B cell (primary cell): Measurements from ENCODE around the gene PACRG. TPM values are rescaled to one million over a fixed set of nuclear protein-coding genes. Genes with fewer than 3 reads are reported as not detected.

Experiments used
- ATAC-seq: fragments of 200-7000 bp; cut with Tn5 transposase; one replicate; pipeline ENCODE4 v1.10.0; 2021; ENCODE audit warnings: low read depth, mild to moderate bottlenecking, moderate number of reproducible peaks, moderate library complexity
- CTCF ChIA-PET: fragments of 350-600 bp; sonication (Branson Sonifier 250); formaldehyde crosslinking; loops from one replicate; lab custom pipeline; 2021; ENCODE audit warnings: antibody characterized with exemption, inconsistent platforms; lab: Charles Lee
- POLR2A ChIA-PET: fragments of 350-600 bp; sonication (Branson Sonifier 250); formaldehyde crosslinking; loops from one replicate; lab custom pipeline; 2021; ENCODE audit warnings: antibody characterized with exemption; lab: Charles Lee
- DNase-seq: peaks from one replicate; pipeline ENCODE4 v3.0.0; 2013
- H2AFZ ChIP-seq: 2 replicates; pipeline ENCODE4 v1.6.1; 2012; ENCODE audit warnings: mild to moderate bottlenecking, low read depth, low read length; ENCODE audit not compliant: insufficient read depth, poor library complexity, severe bottlenecking
- H3K27ac ChIP-seq, 2 donors: 1 replicate in 1 of 2; 2 replicates in 1 of 2; pipeline ENCODE4 v1.5.1; 2012 to 2013; ENCODE audit warnings: low read length in 2 of 2, mild to moderate bottlenecking in 2 of 2, moderate library complexity in 1 of 2
- H3K27me3 ChIP-seq, 4 experiments: fragments of 200-600 bp in 1 of 4; sonication (generic) in 1 of 4; replicated peaks in 1 of 4; 1 replicate in 2 of 4; 2 replicates in 2 of 4; pipeline versions ENCODE4 v1.6.1 to v1.7.0; 2013 to 2016; ENCODE audit warnings: low read length in 3 of 4, mild to moderate bottlenecking in 2 of 4, mixed read lengths in 1 of 4, moderate library complexity in 1 of 4; ENCODE audit not compliant: insufficient read depth in 4 of 4, control insufficient read depth in 3 of 4; ENCODE audit errors: control extremely low read depth in 1 of 4
- H3K36me3 ChIP-seq, 2 experiments: replicated peaks in 1 of 2; 1 replicate in 1 of 2; 2 replicates in 1 of 2; pipeline versions ENCODE4 v1.6.1 to v1.7.1; 2013; ENCODE audit warnings: low read length in 1 of 2; ENCODE audit not compliant: insufficient read depth in 2 of 2, control insufficient read depth in 1 of 2; ENCODE audit errors: control extremely low read depth in 1 of 2, extremely low read depth in 1 of 2
- H3K4me1 ChIP-seq, 2 donors: fragments of 200-600 bp in 1 of 2; sonication (generic) in 1 of 2; 1 replicate in 1 of 2; 2 replicates in 1 of 2; pipeline versions ENCODE4 v1.5.1 to v1.6.1; 2013 to 2017; ENCODE audit warnings: low read length in 2 of 2; ENCODE audit not compliant: control insufficient read depth in 2 of 2, insufficient read depth in 2 of 2
- H3K4me2 ChIP-seq: replicated peaks from 2 replicates; pipeline ENCODE3; 2012; ENCODE audit warnings: mild to moderate bottlenecking, low read depth, low read length; ENCODE audit not compliant: poor library complexity, severe bottlenecking
- H3K4me3 ChIP-seq, 5 experiments: fragments of 200-600 bp in 1 of 5; sonication (generic) in 1 of 5; 1 replicate in 3 of 5; 2 replicates in 2 of 5; pipeline versions ENCODE4 v1.5.1 to v1.7.0; 2011 to 2016; ENCODE audit warnings: low read length in 4 of 5, mild to moderate bottlenecking in 4 of 5, low read depth in 2 of 5, control low read depth in 1 of 5, moderate library complexity in 1 of 5; ENCODE audit not compliant: insufficient read depth in 1 of 5; ENCODE audit errors: control extremely low read depth in 1 of 5, extremely low read depth in 1 of 5
- H3K79me2 ChIP-seq: fragments of 200-600 bp; sonication (generic); one replicate; pipeline ENCODE4 v1.6.0; 2016; ENCODE audit warnings: low read length; ENCODE audit not compliant: control insufficient read depth, insufficient read depth
- H3K9ac ChIP-seq: fragments of 200-600 bp; sonication (generic); 2 replicates; pipeline ENCODE4 v1.6.1; 2017; ENCODE audit warnings: mild to moderate bottlenecking, low read length, moderate library complexity
- H3K9me3 ChIP-seq, 3 donors: one replicate each; pipeline versions ENCODE4 v1.6.1 to v1.7.1; 2013; ENCODE audit warnings: low read length in 2 of 3; ENCODE audit not compliant: control insufficient read depth in 2 of 3, insufficient read depth in 1 of 3; ENCODE audit errors: control extremely low read depth in 1 of 3
- H4K20me1 ChIP-seq: 2 replicates; pipeline ENCODE4 v1.6.0; 2012; ENCODE audit warnings: mild to moderate bottlenecking, low read length; ENCODE audit not compliant: insufficient read depth, control insufficient read depth, poor library complexity, severe bottlenecking
- H3K27ac Mint-ChIP-seq: one replicate; pipeline ENCODE4 v1.8.0; 2021; ENCODE audit warnings: mixed read lengths
- H3K27me3 Mint-ChIP-seq: one replicate; pipeline ENCODE4 v1.8.0; 2021; ENCODE audit warnings: mixed read lengths
- H3K4me1 Mint-ChIP-seq: one replicate; pipeline ENCODE4 v1.8.0; 2021; ENCODE audit warnings: mixed read lengths
- H3K4me3 Mint-ChIP-seq: one replicate; pipeline ENCODE4 v1.8.0; 2021; ENCODE audit warnings: mixed read lengths
- H3K9me3 Mint-ChIP-seq: one replicate; pipeline ENCODE4 v1.8.0; 2022; ENCODE audit warnings: mixed read lengths; ENCODE audit not compliant: insufficient read depth
- CTCF ChIP-seq: fragments of 200-600 bp; IDR thresholded peaks from one replicate; pipeline ENCODE4 v1.8.0; 2022; ENCODE audit warnings: antibody characterized with exemption, mild to moderate bottlenecking
- EZH2 ChIP-seq: IDR thresholded peaks from 2 replicates; pipeline ENCODE4 v1.6.1; 2012; ENCODE audit warnings: borderline replicate concordance, low read depth, mild to moderate bottlenecking, moderate library complexity, low read length; ENCODE audit not compliant: insufficient read depth, poor library complexity, severe bottlenecking
- WGBS: methylation state at CpG from one replicate; pipeline ENCODE4 v1.1.5; 2013; ENCODE audit warnings: missing lambda C conversion rate; ENCODE audit not compliant: insufficient coverage; 5-methylcytosine and 5-hydroxymethylcytosine counted together
- intact Hi-C: fragments of 100-400 bp; cut with micrococcal nuclease; formaldehyde crosslinking; loops from one replicate; pipeline ENCODE4 v1.10.0; 2022
- polyA plus RNA-seq: library from polyadenylated mRNA; depleted of rRNA; stranded (reverse); fragments of >200 nt; gene quantifications from 2 replicates; pipeline ENCODE4 v1.2.3, GENCODE V29; 2012
- total RNA-seq, 2 donors: library from RNA; stranded (reverse); fragments of 120-200 nt in 1 of 2; gene quantifications; 1 replicate in 1 of 2; 2 replicates in 1 of 2; pipeline versions ENCODE4 v1.2.3 to v1.2.4, GENCODE V29; 2013 to 2022

The PACRG gene
- total and polyA plus RNA-seq, 2 donors (not counting 1 experiment from before 2014, with no cell fraction given), result not detected

GRCh38 chr6:163342571-163343539, 615.1 kb downstream of the PACRG start:
- no peaks in the 10 kb centered on the region for H4K20me1 ChIP-seq
- H3K4me3 Mint-ChIP-seq, result no peak overlapping the region
- no peaks in the 10 kb centered on the region for H3K9me3 Mint-ChIP-seq
- H3K27ac ChIP-seq, result no peak overlapping the region
- no peaks in the 10 kb centered on the region for H3K27me3 Mint-ChIP-seq
- ATAC-seq (no peak), DNase-seq (no peak)
- 91% methylated on average over 23 of the region's 24 CpGs for WGBS
- H3K4me1 Mint-ChIP-seq, result no peaks in the 10 kb centered on the region
- no peak overlapping the region for H3K27ac Mint-ChIP-seq
- H3K9ac ChIP-seq, result no peak overlapping the region
- H3K4me3 ChIP-seq, result no peak overlapping the region
- H3K27me3 ChIP-seq, result no peaks in the 10 kb centered on the region
- H3K4me1 ChIP-seq, result no peaks in the 10 kb centered on the region
- intact Hi-C loops, result no loop called here
- H2AFZ ChIP-seq, result no peak overlapping the region
- peaks cover 0 to 6% (median 0%) of the 10 kb centered on the region in 3 donors for H3K9me3 ChIP-seq
- TF ChIP-seq EZH2, result no peak
- TF ChIP-seq CTCF, result no peak
- no peaks in the 10 kb centered on the region for H3K79me2 ChIP-seq
- no peaks in the 10 kb centered on the region for H3K36me3 ChIP-seq
- CTCF ChIA-PET, result no interaction called here
- no peak overlapping the region for H3K4me2 ChIP-seq
- POLR2A ChIA-PET, result no interaction called here

- Mint-ChIP-seq H3K27ac (no peak overlapping the region), H3K27me3 (no peaks in the 10 kb centered on the region), H3K4me1 (no peaks in the 10 kb centered on the region), H3K4me3 (no peak overlapping the region), H3K9me3 (no peaks in the 10 kb centered on the region)
- ATAC-seq, result no peak
- CTCF ChIA-PET, result no interaction called here
- 93% methylated on average over 6 of the region's 8 CpGs for WGBS
- no peak overlapping the region for H3K4me2 ChIP-seq
- DNase-seq, result no peak
- no peaks in the 10 kb centered on the region for H3K27me3 ChIP-seq
- H3K4me1 ChIP-seq, result no peaks in the 10 kb centered on the region
- intact Hi-C loops, result no loop called here
- no peaks in the 10 kb centered on the region for H3K79me2 ChIP-seq
- TF ChIP-seq CTCF, result no peak
- TF ChIP-seq EZH2, result no peak
- H4K20me1 ChIP-seq, result no peaks in the 10 kb centered on the region
- no peak overlapping the region for H3K4me3 ChIP-seq
- H2AFZ ChIP-seq, result no peak overlapping the region
- POLR2A ChIA-PET, result no interaction called here
- no peaks in the 10 kb centered on the region for H3K36me3 ChIP-seq
- H3K27ac ChIP-seq, result no peak overlapping the region
- H3K9ac ChIP-seq, result no peak overlapping the region
- peaks cover 0 to 6% (median 0%) of the 10 kb centered on the region in 3 donors for H3K9me3 ChIP-seq
Observed at GRCh38 chr6:163343609-163344008, 615.8 kb downstream of the PACRG start.
